Effector memory CD4-positive, alpha-beta T cell (primary cell): ENCODE measurements around the gene ABCB10.
"Not testable (repeated sequence)": the region's sequence is repeated elsewhere in the genome, so short reads cannot be mapped to it uniquely, and the experiment has no call there.

Experiments
- DNase-seq, 3 donors: peaks; one replicate each; pipeline ENCODE4 v3.0.0-alpha.2; 2020
- H3K27ac ChIP-seq: 2 replicates; pipeline ENCODE4 v1.7.0; 2013; ENCODE audit warnings: mild to moderate bottlenecking, low read length, moderate library complexity; ENCODE audit not compliant: insufficient read depth, poor library complexity, severe bottlenecking
- H3K27me3 ChIP-seq: replicated peaks from 2 replicates; pipeline ENCODE4 v1.7.0; 2013; ENCODE audit warnings: mild to moderate bottlenecking, low read length; ENCODE audit not compliant: insufficient read depth, control insufficient read depth, poor library complexity, severe bottlenecking
- H3K36me3 ChIP-seq: 2 replicates; pipeline ENCODE4 v1.7.0; 2013; ENCODE audit warnings: mild to moderate bottlenecking, low read length, moderate library complexity; ENCODE audit not compliant: control insufficient read depth, insufficient read depth
- H3K4me1 ChIP-seq: 2 replicates; pipeline ENCODE4 v1.7.0; 2013; ENCODE audit warnings: low read length, mild to moderate bottlenecking; ENCODE audit not compliant: control insufficient read depth, insufficient read depth, poor library complexity, severe bottlenecking
- H3K4me3 ChIP-seq: 2 replicates; pipeline ENCODE4 v1.7.0; 2013; ENCODE audit warnings: low read length, low read depth, mild to moderate bottlenecking; ENCODE audit not compliant: insufficient read depth, poor library complexity, severe bottlenecking
- H3K9me3 ChIP-seq: 2 replicates; pipeline ENCODE4 v1.7.0; 2013; ENCODE audit warnings: mild to moderate bottlenecking, low read length, moderate library complexity; ENCODE audit not compliant: control insufficient read depth

ABCB10 gene

GRCh38 chr1:229480495-229480894 is 78.0 kb downstream of the ABCB10 start:
- H3K27me3 ChIP-seq: no peaks in the 10 kb centered on the region
- no peak overlapping the region for H3K27ac ChIP-seq
- H3K4me1 ChIP-seq: no peaks in the 10 kb centered on the region
- H3K9me3 ChIP-seq: no peaks in the 10 kb centered on the region
- H3K36me3 ChIP-seq: peaks cover 59% of the 10 kb centered on the region
- no peak overlapping the region for H3K4me3 ChIP-seq
- no peak for DNase-seq

GRCh38 chr1:229479660-229480399 is 78.7 kb downstream of the ABCB10 start:
- Histone ChIP-seq H3K9me3 (no peaks in the 10 kb centered on the region), H3K27ac (no peak overlapping the region), H3K36me3 (peaks cover 56% of the 10 kb centered on the region), H3K27me3 (no peaks in the 10 kb centered on the region), H3K4me1 (no peaks in the 10 kb centered on the region), H3K4me3 (no peak overlapping the region)
- DNase-seq: no peak

- Histone ChIP-seq H3K9me3 (no peaks in the 10 kb centered on the region), H3K27me3 (no peaks in the 10 kb centered on the region), H3K36me3 (peaks cover 56% of the 10 kb centered on the region), H3K4me1 (no peaks in the 10 kb centered on the region), H3K27ac (no peak overlapping the region), H3K4me3 (no peak overlapping the region)
- no peak for DNase-seq
Observed at GRCh38 chr1:229478852-229479251, 79.7 kb downstream of the ABCB10 start.

- H3K27ac ChIP-seq, H3K4me3 ChIP-seq, DNase-seq, H3K9me3 ChIP-seq, H3K4me1 ChIP-seq, H3K27me3 ChIP-seq: not testable (repeated sequence)
- peaks cover 57% of the 10 kb centered on the region for H3K36me3 ChIP-seq
Observed at GRCh38 chr1:229475859-229476258, 82.6 kb downstream of the ABCB10 start.

- Histone ChIP-seq H3K27me3 (no peaks in the 10 kb centered on the region), H3K27ac (no peak overlapping the region), H3K9me3 (no peaks in the 10 kb centered on the region), H3K4me3 (no peak overlapping the region), H3K4me1 (no peaks in the 10 kb centered on the region), H3K36me3 (peaks cover 61% of the 10 kb centered on the region)
- DNase-seq: no peak
Observed at GRCh38 chr1:229474509-229474908, 84.0 kb downstream of the ABCB10 start.

- no peaks in the 10 kb centered on the region for H3K9me3 ChIP-seq
- no peak for DNase-seq
- H3K27me3 ChIP-seq: no peaks in the 10 kb centered on the region
- H3K4me1 ChIP-seq: no peaks in the 10 kb centered on the region
- peaks cover 70% of the 10 kb centered on the region for H3K36me3 ChIP-seq
- H3K27ac ChIP-seq: no peak overlapping the region
- H3K4me3 ChIP-seq: no peak overlapping the region
Observed at GRCh38 chr1:229471175-229471574, 87.3 kb downstream of the ABCB10 start.

- DNase-seq: no peak
- Histone ChIP-seq H3K4me3 (no peak overlapping the region), H3K27ac (no peak overlapping the region), H3K36me3 (peaks cover 72% of the 10 kb centered on the region), H3K27me3 (no peaks in the 10 kb centered on the region), H3K9me3 (no peaks in the 10 kb centered on the region), H3K4me1 (no peaks in the 10 kb centered on the region)
Observed at GRCh38 chr1:229470406-229471043, 88.0 kb downstream of the ABCB10 start.

GRCh38 chr1:229466887-229467286 is 91.6 kb downstream of the ABCB10 start:
- Histone ChIP-seq H3K27ac (no peak overlapping the region), H3K36me3 (peaks cover 78% of the 10 kb centered on the region), H3K4me3 (no peak overlapping the region), H3K4me1 (no peaks in the 10 kb centered on the region), H3K9me3 (no peaks in the 10 kb centered on the region), H3K27me3 (no peaks in the 10 kb centered on the region)
- DNase-seq: no peak
